Gastrocnemius medialis (tissue), 4 donors: ENCODE data around the gene HDAC3.

ENCODE experiments used
- POLR2A ChIP-seq, 2 donors: fragments of 450-650 bp; IDR thresholded peaks; one replicate each; pipeline ENCODE4 v1.6.1; 2017; ENCODE audit warnings: antibody characterized with exemption in 2 of 2, mild to moderate bottlenecking in 2 of 2, moderate library complexity in 2 of 2
- TF ChIP-seq, protein P1 (sequence below), 5 experiments: fragments of 450-650 bp in 3 of 5; fragments of 200-600 bp in 2 of 5; sonication (generic) in 2 of 5; IDR thresholded peaks in 4 of 5; conservative IDR thresholded peaks in 1 of 5; 1 replicate in 4 of 5; 2 replicates in 1 of 5; pipeline ENCODE4 v1.5.1; 2016 to 2019; ENCODE audit warnings: antibody characterized with exemption in 5 of 5, mild to moderate bottlenecking in 3 of 5, moderate library complexity in 3 of 5

DNA sequence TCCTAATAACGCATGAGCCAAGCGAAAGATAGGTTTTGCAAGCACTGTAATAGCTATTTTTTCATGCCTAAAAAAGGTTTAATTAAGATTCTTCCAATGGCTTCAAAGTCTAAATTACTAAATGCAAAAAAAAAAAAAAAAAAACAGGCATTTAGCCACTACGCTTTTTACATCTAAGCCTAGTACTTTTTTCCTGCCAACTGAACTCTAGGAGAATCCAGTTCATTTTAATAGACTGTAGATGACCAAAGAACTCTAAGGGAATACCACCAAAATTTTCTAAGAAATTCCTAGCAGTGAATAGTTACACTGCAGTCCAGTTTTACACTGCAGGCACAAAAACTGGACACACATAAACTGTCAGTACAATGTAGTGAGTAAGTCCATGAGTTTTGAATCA, 27.6 kb downstream of the HDAC3 start:
- TF ChIP-seq, protein P1, sequence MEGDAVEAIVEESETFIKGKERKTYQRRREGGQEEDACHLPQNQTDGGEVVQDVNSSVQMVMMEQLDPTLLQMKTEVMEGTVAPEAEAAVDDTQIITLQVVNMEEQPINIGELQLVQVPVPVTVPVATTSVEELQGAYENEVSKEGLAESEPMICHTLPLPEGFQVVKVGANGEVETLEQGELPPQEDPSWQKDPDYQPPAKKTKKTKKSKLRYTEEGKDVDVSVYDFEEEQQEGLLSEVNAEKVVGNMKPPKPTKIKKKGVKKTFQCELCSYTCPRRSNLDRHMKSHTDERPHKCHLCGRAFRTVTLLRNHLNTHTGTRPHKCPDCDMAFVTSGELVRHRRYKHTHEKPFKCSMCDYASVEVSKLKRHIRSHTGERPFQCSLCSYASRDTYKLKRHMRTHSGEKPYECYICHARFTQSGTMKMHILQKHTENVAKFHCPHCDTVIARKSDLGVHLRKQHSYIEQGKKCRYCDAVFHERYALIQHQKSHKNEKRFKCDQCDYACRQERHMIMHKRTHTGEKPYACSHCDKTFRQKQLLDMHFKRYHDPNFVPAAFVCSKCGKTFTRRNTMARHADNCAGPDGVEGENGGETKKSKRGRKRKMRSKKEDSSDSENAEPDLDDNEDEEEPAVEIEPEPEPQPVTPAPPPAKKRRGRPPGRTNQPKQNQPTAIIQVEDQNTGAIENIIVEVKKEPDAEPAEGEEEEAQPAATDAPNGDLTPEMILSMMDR (IDR thresholded peaks at IDR 0.05 in 4 of 5, conservative IDR thresholded peaks at IDR 0.05 in 1 of 5), result no peak
- no peak for TF ChIP-seq POLR2A (IDR thresholded peaks at IDR 0.05)
